ENCODE results near the gene DNAJC12.
"Not testable (repeated sequence)": the region's sequence is repeated elsewhere in the genome, so short reads cannot be mapped to it uniquely, and the experiment has no call there.

Gene DNAJC12

DNA sequence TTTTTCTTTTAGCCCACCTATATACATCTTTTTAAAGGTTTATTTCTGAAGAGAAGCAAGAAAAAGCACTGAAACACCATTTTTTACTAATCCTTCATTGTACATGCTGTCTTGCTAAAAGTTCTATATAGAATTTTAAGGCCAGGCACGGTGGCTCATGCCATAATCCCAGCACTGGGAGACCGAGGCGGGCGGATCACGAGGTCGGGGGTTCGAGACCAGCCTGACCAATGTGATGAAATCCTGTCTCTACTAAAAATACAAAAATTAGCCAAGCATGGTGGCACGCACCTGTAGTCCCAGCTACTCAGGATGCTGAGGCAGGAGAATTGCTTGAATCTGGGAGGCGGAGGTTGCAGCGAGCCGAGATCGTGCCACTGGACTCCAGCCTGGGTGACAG is 1.5 kb upstream of the DNAJC12 start:
- DNase-seq, result not testable (repeated sequence)

GRCh38 chr10:67836972-67837371 is 1.0 kb downstream of the DNAJC12 start:
- no peak for DNase-seq

GRCh38 chr10:67836488-67836887 is 1.5 kb downstream of the DNAJC12 start:
- DNase-seq, result no peak

DNA sequence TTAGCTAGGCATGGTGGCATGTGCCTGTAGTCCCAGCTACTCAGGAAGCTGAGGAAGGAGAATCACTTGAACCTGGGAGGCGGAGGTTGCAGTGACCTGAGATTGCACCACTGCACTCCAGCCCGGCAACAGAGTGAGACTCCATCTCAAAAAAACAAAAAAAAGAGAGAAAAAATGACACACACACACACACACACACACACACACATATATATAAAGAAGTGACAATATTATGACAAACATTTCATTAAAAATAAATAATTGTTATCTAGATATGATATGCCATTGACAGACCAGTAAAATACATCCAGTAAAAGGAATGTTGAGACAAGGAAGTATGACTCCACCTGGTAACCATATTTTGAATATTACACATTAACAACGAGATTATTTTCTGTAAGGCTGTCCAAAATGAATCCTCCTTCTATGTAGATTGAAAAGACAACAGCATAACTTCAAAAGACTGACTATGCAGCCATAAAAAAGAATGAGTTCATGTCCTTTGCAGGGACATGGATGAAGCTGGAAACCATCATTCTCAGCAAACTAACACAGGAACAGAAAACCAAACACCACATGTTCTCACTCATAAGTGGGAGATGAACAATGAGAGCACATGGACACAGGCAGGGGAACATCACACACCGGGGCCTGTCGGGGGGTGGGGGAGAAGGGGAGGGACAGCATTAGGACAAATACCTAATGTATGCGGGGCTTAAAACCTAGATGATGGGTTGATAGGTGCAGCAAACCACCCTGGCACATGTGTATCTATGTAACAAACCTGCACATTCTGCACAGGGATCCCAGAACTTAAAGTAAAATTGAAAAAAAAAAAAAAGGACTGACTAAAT is 2.2 kb downstream of the DNAJC12 start:
- DNase-seq, result not testable (repeated sequence)

GRCh38 chr10:67834375-67834774 is 3.6 kb downstream of the DNAJC12 start:
- DNase-seq, result no peak

DNA sequence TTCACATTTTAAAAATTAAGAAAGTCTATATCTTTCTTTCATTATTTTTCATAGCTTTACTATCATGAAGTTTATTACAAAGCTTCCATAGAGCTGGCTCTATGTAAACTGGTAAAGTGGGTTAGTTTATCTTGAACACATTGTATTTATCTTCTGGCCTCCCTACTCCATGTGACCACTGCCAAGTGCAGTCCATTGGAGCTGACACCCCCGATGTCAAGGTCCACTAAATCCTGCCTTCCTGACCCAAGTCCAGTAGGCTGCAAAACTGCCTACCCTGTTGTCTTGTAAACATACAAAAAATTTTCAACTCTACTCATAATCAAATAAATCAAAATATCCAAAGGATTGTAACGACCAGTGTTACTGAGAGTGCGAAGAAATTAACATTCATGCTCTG is 10.2 kb downstream of the DNAJC12 start:
- DNase-seq, result no peak

GRCh38 chr10:67819768-67820204 is 18.2 kb downstream of the DNAJC12 start:
- DNase-seq, result no peak

DNA sequence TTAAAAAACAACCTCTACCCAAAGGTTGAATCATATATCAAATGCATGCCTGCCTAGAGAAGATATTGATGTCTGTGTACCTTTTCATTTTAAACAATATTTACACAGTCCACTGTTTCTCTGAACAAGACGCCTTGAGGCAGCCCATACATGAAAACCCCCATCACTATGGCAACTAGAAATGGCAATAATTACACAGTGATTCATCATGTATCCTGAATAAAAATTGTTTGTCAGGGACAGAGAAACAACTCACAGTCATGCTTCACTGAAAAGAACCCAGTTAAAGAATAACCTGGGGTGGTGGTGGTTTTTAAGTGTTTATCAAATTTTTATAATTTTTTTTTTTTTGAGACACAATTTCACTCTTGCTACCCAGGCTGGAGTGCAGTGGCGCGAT is 19.7 kb downstream of the DNAJC12 start:
- peak; percentile 15 for DNase-seq

- no peak for DNase-seq
Observed at GRCh38 chr10:67816719-67817118, 21.3 kb downstream of the DNAJC12 start.

DNA sequence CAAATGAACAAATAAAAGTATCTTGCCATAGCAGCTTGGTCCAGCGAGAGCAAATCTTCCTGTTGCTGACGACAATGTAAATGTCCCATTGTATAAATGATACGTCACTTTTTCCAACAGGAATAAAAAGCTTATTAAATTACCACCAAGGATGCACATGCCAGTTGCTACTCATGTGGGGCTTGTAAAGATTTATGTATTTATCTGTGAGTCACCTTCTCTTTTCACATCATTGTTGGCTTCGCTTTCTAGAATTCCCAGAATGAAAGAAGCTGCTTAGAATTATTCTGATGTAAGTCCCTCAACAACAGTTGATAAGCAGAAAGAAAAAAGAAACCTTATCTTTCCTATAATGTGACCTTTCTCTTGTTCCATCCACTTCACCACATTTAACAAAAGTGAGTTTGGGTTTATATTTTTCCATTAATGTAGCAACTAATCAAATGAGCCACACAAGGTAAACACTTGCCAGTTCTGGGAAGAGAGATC is 22.4 kb downstream of the DNAJC12 start:
- DNase-seq, result peak; percentile 43

DNA sequence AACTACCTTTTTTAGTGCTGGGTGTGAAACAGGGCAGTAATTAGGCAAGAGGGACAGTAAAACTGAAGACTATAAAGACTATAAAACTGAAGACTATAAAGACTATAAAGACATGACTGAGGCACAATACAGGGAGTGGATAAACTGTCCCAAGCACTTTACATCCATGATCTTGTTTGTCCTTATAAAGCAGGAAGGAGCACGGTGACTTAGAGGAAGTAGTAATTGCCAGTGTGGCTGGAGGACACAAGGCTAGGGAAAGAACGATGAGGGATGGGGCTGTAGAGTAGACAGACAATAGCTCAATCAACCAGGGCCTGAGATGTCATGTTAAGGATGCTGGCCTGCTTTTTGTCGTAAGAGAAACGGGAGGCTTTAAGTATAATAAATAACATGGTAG is 26.0 kb downstream of the DNAJC12 start:
- no peak for DNase-seq

DNA sequence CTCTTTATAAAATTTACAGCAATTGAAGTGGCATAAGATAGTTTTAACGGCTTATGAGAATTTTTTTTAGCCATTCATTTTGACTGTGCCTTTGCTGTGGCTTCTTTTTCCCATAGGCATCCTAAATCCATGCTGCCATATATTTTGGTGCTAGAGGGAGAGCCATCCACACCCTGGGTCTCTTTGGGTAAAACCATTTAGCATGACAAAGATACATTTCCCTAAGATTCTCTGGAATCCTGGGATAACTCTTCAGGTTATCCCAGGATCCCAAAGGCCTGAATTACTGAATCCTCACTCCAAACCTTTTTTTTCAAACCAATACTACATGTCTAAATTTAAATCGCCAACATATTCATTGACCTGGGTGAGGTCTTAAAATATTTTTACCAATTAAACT is 28.9 kb downstream of the DNAJC12 start:
- DNase-seq, result no peak

- DNase-seq, result no peak
Observed at GRCh38 chr10:67808704-67809103, 29.3 kb downstream of the DNAJC12 start.

DNA sequence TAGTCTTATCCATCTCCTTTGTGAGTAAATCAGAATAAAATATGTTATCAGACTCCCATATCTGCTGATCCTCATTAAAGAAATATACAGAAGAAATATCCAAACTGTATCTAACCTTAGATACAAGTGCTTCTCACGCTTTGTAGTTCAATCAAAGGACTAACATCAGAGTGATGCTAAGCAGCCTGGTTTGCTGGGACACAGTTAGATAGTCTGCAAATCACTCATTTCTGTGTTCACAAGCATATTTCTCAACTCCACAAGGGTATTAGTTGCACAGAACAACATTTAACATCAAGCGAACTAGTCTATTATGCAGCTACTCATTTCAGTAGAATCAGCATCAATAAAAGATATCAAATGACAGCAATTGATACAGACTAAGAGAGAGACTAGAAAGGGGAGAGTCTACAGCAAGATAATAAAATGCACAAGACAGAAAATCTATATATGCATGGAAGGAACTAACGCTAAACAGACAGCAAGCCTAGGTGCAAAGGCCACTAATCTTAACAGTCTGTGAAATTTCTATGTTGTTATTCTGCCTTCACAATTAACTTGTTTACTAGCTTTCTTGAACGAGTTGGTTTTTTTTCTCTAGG is 30.0 kb downstream of the DNAJC12 start:
- DNase-seq, result no peak

DNA sequence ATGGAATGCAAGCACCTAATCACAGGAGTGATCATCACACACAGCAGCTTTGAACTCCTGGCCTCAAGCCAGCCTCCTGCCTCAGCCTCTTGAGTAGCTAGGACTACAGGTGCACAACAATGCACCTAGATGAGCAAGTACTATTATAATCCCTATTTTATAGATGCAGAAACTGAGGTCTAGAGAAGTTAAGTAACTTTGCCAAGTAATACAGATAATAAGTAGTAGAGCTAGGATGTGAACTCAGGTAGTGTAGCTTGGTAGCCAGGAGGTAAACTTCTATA is 33.7 kb downstream of the DNAJC12 start:
- DNase-seq, result no peak

DNA sequence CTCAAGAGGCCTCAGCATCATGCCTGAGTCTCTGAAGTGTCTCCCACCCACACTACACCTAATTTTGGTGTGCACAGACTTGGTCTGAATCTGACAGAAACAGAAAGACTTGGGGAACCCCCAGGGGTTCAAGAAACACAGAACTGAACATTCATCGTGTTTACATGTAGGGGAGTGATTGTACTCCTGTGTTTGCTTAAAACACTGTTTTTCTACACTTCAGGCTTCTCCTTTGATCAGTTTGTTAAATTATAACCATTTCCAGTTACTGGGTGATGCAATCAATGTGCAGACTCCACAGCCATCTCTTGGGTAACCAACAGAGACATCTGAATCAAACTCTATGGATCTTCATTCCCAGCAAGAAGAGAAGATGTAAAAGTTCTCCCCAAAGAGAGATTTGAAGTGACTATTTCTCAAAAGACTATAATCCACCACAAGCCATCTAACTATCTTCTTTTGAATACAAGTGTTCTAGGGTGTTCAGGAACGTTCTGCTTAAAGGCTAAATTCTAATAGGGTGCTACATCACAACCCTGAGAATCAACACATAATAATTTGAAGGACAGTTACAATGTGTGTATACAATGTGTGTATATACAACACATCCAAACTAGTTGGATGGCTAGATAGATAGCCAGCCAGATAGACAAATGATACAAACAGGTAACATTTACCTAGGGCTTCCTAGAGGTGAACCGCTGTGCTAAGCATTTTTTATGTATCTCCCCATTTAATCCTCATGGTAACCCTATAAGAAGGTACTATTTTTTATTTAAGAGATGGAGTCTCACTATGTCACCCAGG is 34.2 kb downstream of the DNAJC12 start:
- no peak for DNase-seq

GRCh38 chr10:67802767-67803538 is 35.0 kb downstream of the DNAJC12 start:
- no peak for DNase-seq

DNA sequence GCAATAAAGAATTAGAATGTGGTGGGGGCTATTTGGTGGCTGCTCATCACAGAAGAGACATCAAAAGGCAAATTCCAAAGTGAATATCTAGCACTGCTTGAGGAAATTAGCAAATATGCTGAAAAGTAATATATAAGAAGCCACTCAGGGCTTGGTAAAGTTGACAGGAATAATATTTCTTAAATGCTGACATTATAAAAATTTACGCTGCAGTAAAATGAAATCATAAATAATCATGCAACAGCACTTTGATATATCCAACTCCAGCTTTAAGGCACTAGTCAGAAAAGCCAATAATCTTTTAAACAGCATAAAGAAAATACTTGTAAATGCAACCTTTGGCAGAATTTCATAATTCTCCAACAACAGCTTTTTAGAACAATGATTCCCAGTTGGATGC is 36.9 kb downstream of the DNAJC12 start:
- DNase-seq, result no peak

DNA sequence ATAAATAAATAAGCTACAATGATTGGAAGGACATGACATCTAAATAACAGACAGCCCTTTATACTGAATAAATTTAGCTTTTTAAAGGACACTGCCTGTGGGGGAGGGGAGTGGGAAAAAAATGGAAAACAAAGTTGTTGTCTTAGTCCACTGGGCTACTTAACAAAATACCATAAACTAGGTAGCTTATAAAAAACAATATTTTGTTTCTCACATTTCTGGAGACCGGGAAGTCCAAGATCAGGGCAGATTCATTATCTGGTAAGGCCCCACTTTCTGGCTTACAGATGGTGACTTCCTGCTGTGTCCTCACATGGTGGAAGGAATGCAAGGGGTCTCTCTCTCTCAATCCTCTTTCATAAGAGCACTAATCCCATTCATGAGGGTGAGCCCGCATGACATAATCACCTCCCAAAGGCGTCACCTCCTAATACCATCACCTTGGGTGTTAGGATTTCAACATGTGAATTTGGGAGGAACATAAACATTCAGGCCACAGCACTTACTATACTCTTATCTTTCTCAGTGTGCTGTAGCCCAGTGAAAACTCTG is 43.0 kb downstream of the DNAJC12 start:
- DNase-seq, result no peak

DNA sequence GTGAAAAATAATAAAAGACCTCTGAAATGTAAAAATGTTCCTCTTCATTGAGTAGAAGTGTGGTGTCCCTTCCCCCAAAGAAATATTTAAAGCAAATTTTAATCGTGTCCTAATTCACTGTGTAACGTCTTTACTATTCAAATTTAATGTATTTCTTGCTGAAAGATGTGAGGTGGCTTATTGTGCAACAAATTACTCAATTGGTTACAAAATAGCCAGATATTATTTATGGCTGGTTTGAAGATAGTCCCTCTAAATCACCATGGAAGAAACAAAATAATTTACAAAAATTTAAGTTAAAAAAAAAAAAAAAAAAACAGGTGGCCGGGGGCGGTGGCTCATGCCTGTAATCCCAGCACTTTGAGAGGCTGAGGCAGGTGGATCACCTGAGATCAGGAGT is 43.7 kb downstream of the DNAJC12 start:
- no peak for DNase-seq

- no peak for DNase-seq
Observed at GRCh38 chr10:67793313-67793712, 44.7 kb downstream of the DNAJC12 start.

DNA sequence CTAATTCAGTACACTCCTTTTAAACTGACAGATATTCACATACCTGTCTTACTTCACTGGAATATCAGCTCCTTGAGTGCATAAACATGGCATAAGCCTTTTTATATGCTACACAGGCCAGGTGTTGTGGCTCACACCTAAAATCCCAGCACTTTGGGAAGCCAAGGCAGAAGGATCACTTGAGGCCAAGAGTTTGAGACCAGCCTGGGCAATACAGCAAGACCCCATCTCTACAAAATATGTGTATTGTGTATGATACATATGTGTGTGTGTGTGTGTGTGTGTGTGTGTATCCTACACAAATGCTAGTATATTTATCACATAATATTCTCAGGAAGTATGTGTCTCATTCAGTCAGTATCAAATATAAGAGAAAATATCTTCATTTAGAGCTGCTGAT is 45.3 kb downstream of the DNAJC12 start:
- no peak for DNase-seq
